Lower leg skin (tissue), 3 donors: ENCODE measurements around the gene KCNJ6.

ENCODE experiments used
- CTCF ChIP-seq, 3 donors: fragments of 450-650 bp; IDR thresholded peaks; one replicate each; pipeline ENCODE4 v1.5.1; 2016; ENCODE audit warnings: antibody characterized with exemption in 3 of 3, mild to moderate bottlenecking in 3 of 3, moderate library complexity in 2 of 3
- POLR2A ChIP-seq, 2 donors: fragments of 450-650 bp; IDR thresholded peaks; one replicate each; pipeline ENCODE4 v1.6.1; 2016 to 2017; ENCODE audit warnings: antibody characterized with exemption in 2 of 2, mild to moderate bottlenecking in 1 of 2, moderate library complexity in 1 of 2

GRCh38 chr21:37759777-37760176 lies 156.5 kb downstream of the KCNJ6 start:
- TF ChIP-seq CTCF (IDR thresholded peaks at IDR 0.05) (no peak), POLR2A (IDR thresholded peaks at IDR 0.05) (no peak)
